GM18907 (cell line): ENCODE measurements around the gene PLCD3.

Experiments
- ATAC-seq: cut with Tn5 transposase; IDR thresholded peaks from one replicate; pipeline ENCODE4 v1.9.1; 2021; ENCODE audit warnings: mild to moderate bottlenecking, moderate library complexity; ENCODE audit not compliant: unreplicated experiment

The PLCD3 gene

GRCh38 chr17:45132320-45132571 lies at the start of gene PLCD3:
Gene PLCD3 (minus strand): TSS chr17:45132515. CDS start chr17:45132410, 105 bp downstream.
- no peak for ATAC-seq

DNA sequence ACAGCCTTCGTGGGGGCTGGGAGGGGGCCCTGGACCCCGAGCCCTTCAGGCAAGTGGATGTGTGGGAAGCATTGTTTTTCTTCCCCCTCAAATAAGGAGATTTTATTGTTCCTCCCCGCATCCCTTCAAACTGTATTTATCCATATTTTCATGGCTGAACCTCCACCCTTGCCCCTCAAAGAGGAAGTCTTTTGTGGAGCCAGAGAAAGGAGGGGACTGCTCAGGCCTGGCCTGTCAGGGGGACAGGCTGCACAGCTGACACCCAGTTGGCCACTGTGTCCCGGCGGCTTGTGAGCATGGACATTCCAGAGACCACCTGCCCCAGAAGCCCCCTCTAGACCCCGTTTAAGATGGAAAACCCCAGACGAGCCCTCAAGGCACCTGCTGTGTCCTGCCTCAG lies 45.2 kb upstream of the PLCD3 start:
- ATAC-seq: no peak

DNA sequence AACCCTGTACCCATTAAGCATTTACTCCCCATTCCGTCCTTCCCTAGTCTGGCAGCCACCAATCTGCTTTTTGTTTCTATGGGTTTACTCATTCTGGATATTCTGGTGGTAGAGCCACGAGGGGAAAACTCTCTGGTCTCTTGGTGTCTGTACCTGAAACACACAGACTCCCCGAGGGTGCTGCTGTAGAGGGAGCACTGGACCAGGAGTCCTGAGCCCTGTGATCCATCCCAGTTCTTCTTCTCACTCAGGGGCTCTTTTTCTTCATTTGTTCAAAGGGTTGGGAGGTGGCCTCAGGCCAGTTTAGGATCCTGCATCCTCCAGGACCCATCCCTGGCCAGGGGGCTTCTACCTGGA lies 43.4 kb upstream of the PLCD3 start:
- no peak for ATAC-seq

DNA sequence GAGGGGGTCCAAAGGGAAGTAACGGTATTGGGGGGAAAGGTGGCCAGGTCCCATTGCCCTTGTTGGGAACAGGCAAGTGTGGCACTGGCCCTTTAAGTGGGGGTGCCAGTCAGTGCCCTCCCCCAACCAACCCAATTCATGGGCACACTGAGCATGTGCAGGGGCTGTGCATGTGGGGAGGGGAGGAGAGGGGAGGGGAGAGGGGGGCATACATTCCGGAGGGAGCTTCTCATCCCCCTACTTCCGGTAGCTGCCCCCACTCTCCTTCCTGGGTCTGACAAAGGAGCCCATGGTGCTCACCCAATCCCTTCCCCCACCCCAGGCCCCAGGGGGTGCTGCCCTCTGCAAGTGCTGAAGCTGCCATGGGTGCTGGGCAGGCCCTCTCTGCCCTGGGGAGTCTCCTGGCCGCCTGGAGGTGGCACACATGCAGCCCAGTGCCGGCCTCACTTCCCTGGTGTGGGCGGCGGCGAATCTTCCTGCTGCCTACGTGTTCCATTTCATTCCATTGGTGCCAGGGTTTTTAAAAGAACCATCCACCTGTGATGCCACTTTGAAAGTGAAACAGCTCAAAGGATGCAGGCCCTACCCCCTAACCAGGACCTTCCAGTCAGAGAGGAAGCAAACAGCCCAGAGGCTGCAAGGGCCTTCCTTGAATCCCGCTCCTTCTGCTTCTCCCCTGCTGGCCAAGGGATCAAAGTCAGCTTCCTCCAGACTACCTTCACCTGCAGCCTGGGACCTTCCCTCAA lies 40.4 kb upstream of the PLCD3 start:
- no peak for ATAC-seq

- ATAC-seq: no peak
These were observed 39.9 kb upstream of the PLCD3 start for GRCh38 chr17:45172232-45172540.

DNA sequence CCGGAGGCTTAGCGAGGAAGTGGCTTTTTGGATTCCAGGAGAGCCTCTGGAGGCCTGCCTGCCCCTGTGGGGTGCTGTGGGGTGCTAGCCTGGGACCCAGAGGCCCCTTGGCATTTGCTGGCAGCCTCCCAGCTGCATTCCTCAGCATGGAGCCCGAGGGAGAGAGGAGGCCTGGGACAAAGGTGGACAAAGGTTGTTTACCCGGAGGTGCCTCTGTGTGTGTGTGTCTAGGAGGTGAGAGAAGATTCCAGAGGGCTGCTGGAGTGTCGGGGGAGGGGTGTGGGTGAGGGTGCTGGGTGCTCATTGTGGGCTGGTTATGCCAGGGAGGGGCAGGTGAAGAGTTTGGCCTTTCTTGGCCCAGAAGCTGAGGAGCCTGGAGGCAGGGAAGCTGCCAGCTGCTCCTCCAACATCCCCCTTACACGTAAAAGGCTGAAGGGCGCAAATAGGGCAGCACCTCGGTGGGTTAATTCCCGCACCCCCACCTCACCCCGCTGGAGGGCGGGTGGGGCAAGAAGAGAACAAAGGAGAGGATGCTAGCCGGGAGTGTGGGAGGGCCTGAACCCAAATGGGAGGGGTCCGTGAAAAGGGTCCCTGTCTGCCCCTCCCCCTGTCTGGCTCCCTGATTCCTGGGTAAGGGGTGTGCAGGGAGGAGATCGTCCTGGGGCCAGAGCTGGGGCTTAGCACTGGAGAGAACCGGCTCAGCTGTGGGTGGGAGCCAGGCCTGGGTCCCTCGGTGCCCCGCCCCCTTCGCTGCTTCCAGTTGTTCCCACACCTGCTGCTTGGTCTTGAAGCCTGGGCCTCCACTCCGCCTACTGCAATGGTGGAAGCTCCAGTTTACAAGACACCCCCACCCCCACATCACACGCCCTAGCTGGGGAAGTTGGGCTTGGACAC lies 39.3 kb upstream of the PLCD3 start:
- no peak for ATAC-seq

- no peak for ATAC-seq
These were observed 38.6 kb upstream of the PLCD3 start for GRCh38 chr17:45170931-45171337.

- no peak for ATAC-seq
These were observed 38.1 kb upstream of the PLCD3 start for GRCh38 chr17:45170280-45170930.

DNA sequence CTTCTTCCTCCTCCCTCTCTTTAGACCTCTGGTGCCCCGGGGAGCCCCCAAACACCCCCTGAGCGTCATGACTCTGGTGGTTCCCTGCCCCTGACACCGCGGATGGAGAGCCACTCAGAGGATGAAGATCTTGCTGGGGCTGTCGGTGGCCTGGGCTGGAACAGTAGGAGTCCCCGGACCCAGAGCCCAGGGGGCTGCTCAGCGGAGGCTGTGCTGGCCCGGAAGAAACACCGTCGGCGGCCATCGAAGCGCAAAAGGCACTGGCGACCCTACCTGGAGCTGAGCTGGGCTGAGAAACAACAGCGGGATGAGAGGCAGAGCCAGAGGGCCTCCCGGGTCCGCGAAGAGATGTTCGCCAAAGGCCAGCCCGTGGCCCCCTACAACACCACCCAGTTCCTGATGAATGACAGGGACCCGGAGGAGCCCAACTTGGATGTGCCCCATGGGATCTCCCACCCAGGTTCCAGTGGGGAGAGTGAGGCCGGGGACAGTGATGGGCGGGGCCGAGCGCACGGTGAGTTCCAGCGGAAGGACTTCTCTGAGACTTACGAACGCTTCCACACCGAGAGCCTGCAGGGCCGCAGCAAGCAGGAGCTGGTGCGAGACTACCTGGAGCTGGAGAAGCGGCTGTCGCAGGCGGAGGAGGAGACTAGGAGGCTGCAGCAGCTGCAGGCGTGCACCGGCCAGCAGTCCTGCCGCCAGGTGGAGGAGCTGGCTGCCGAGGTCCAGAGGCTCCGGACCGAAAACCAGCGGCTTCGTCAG lies 36.9 kb upstream of the PLCD3 start:
- no peak for ATAC-seq

DNA sequence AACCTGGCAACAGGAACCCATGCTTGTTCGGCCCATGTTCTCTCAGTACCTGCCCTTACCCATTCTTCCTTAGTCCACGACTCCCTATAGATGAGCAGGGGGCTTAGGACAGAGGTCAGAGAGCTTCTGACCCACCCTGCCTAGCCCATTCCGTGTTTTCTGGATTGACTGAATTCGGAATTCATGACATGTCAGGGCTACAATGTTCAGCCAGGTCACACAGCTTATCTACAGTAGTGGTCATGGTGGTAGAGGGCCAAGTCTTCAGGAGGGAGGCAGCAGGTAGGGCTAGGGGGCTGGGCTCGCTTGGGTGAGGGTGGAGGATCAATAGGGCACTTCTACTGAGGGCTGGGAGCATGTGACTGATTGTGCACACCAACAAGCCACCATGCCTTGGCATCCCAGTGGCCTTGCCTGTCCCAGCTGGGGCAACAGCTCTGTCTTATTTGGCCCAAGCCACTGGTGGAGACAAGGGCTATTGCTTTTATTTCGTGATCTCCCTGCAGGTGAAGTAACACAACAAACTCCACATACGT lies 32.5 kb upstream of the PLCD3 start:
- no peak for ATAC-seq

GRCh38 chr17:45162025-45162687 lies 29.8 kb upstream of the PLCD3 start:
- no peak for ATAC-seq

GRCh38 chr17:45161288-45162024 lies 29.1 kb upstream of the PLCD3 start, which contains the start of gene HEXIM2:
Gene HEXIM2 (plus strand): TSS chr17:45161875. CDS start chr17:45162794, 919 bp downstream.
- peak; percentile 89 for ATAC-seq

- peak; percentile 33 for ATAC-seq
These were observed 28.4 kb upstream of the PLCD3 start for GRCh38 chr17:45160447-45161287.

- no peak for ATAC-seq
These were observed 23.9 kb upstream of the PLCD3 start for GRCh38 chr17:45156242-45156641.

DNA sequence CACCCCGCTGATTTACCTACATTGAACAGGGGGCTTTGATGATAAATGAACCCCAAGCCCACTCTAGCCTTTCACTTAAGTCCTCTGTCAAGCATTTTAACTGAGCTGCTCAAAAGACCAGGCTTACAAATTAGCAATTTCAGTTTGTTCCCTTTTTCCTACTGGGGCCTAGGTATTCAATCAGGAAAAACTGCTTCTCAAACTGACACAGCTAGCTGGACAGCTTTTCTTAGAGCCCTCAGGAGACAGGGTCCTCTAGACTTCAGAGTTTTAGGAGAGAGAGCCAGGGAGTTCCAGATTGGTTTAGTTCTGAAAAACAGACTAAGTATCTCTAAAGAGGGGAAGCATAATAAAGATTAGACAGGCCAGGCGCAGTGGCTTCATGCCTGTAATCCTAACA lies 23.2 kb upstream of the PLCD3 start:
- ATAC-seq: no peak

GRCh38 chr17:45155029-45155428 lies 22.7 kb upstream of the PLCD3 start:
- ATAC-seq: no peak

GRCh38 chr17:45150911-45151809 lies 18.8 kb upstream of the PLCD3 start:
- no peak for ATAC-seq
